Cardiac fibroblast (primary cell): Measurements from ENCODE around the gene NKAPD1.
"Not testable (repeated sequence)": the region's sequence is repeated elsewhere in the genome, so short reads cannot be mapped to it uniquely, and the experiment has no call there.

Experiments
- DNase-seq, 2 donors: peaks; one replicate each; pipeline versions ENCODE4 v3.0.0 to v3.0.0-alpha.2; 2010; ENCODE audit warnings: low read depth in 2 of 2
- H3K4me3 ChIP-seq, 2 donors: replicated peaks in 1 of 2; 1 replicate in 1 of 2; 2 replicates in 1 of 2; pipeline ENCODE4 v1.5.1; 2011; ENCODE audit warnings: low read depth in 2 of 2, low read length in 2 of 2, mild to moderate bottlenecking in 2 of 2, moderate library complexity in 1 of 2
- CTCF ChIP-seq: IDR thresholded peaks from one replicate; pipeline ENCODE4 v1.5.1; 2011; ENCODE audit warnings: low read depth, mild to moderate bottlenecking, low read length, inconsistent platforms

The NKAPD1 gene

GRCh38 chr11:112086422-112087191 is 12.5 kb downstream of the NKAPD1 start, which contains the start of the genes SDHD and TIMM8B:
SDHD (plus strand) TSS chr11:112086873; CDS start chr11:112086908, 35 bp downstream.
TIMM8B (minus strand) TSS chr11:112086756; CDS start chr11:112086723, 33 bp downstream.
- peak within 1 kb of the TSS; percentile 80 to 95 for H3K4me3 ChIP-seq
- peak; percentile 98 for DNase-seq
- TF ChIP-seq CTCF: peak; percentile 48

- no peak for DNase-seq
- TF ChIP-seq CTCF: no peak
- H3K4me3 ChIP-seq: peak overlapping the region; percentile 80 to 95
Observed at GRCh38 chr11:112087212-112087611, 13.1 kb downstream of the NKAPD1 start.

GRCh38 chr11:112095302-112095701 is 21.2 kb downstream of the NKAPD1 start:
- not testable (repeated sequence) for DNase-seq, H3K4me3 ChIP-seq

- no peak overlapping the region for H3K4me3 ChIP-seq
- no peak for DNase-seq
- no peak for TF ChIP-seq CTCF
Observed at GRCh38 chr11:112096194-112096593, 22.1 kb downstream of the NKAPD1 start.

GRCh38 chr11:112097734-112098528 is 23.8 kb downstream of the NKAPD1 start:
- no peak for TF ChIP-seq CTCF
- H3K4me3 ChIP-seq: no peak overlapping the region
- no peak for DNase-seq

- peak; percentile 4 to 19 for DNase-seq
- TF ChIP-seq CTCF: no peak
- no peak overlapping the region for H3K4me3 ChIP-seq
Observed at GRCh38 chr11:112100462-112100861, 26.4 kb downstream of the NKAPD1 start.

- no peak for TF ChIP-seq CTCF
- no peak overlapping the region for H3K4me3 ChIP-seq
- no peak for DNase-seq
Observed at GRCh38 chr11:112103446-112103845, 29.3 kb downstream of the NKAPD1 start.
